Upper lobe of left lung (tissue), 6 donors: ENCODE results near the gene EBP. TPM values are rescaled to one million over a fixed set of nuclear protein-coding genes. Genes with fewer than 3 reads are reported as not detected.

Experiments
- ATAC-seq, 2 donors: fragments of 200-7000 bp; cut with Tn5 transposase; one replicate each; pipeline ENCODE4 v1.9.1; 2022; ENCODE audit warnings: mild to moderate bottlenecking in 2 of 2, moderate library complexity in 2 of 2; ENCODE audit not compliant: low FRiP score in 2 of 2
- DNase-seq, 2 donors: peaks; one replicate each; pipeline ENCODE4 v3.0.0-alpha.2; 2019 to 2020
- H3K27ac ChIP-seq, 4 donors: fragments of 200-600 bp; sonication (generic); one replicate each; pipeline ENCODE4 v1.5.1; 2016 to 2019
- H3K27me3 ChIP-seq, 4 donors: fragments of 200-600 bp; sonication (generic); one replicate each; pipeline ENCODE4 v1.5.1; 2017 to 2019
- H3K36me3 ChIP-seq, 4 donors: fragments of 200-600 bp; sonication (generic); one replicate each; pipeline ENCODE4 v1.5.1; 2016 to 2019
- H3K4me1 ChIP-seq, 4 donors: fragments of 200-600 bp; sonication (generic); one replicate each; pipeline ENCODE4 v1.5.1; 2018 to 2019
- H3K4me3 ChIP-seq, 4 donors: fragments of 200-600 bp; sonication (generic); one replicate each; pipeline ENCODE4 v1.5.1; 2017 to 2019; ENCODE audit warnings: mild to moderate bottlenecking in 2 of 4, moderate library complexity in 1 of 4
- H3K9me3 ChIP-seq, 4 donors: fragments of 200-600 bp; sonication (generic); one replicate each; pipeline ENCODE4 v1.5.1; 2018 to 2019
- CTCF ChIP-seq, 6 experiments: fragments of 450-650 bp in 4 of 6; fragments of 200-600 bp in 2 of 6; sonication (generic) in 2 of 6; IDR thresholded peaks; one replicate each; pipeline ENCODE4 v1.5.1; 2016 to 2019; ENCODE audit warnings: antibody characterized with exemption in 6 of 6
- EP300 ChIP-seq, 4 donors: sonication (generic); formaldehyde crosslinking; IDR thresholded peaks; one replicate each; pipeline ENCODE4 v1.5.1; 2017; ENCODE audit warnings: antibody characterized with exemption in 4 of 4, control low read depth in 2 of 4
- POLR2A ChIP-seq, 4 donors: fragments of 450-650 bp; IDR thresholded peaks; one replicate each; pipeline ENCODE4 v1.5.1; 2016 to 2017; ENCODE audit warnings: antibody characterized with exemption in 4 of 4, mild to moderate bottlenecking in 2 of 4
- POLR2AphosphoS5 ChIP-seq, 2 donors: sonication (generic); formaldehyde crosslinking; IDR thresholded peaks; one replicate each; pipeline ENCODE4 v1.5.1; 2017; ENCODE audit warnings: antibody characterized with exemption in 2 of 2
- WGBS, 2 donors: methylation state at CpG; one replicate each; pipeline ENCODE4 v1.1.5; 2017 to 2018; 5-methylcytosine and 5-hydroxymethylcytosine counted together
- total RNA-seq, 6 donors: library from RNA; depleted of rRNA in 4 of 6; stranded (reverse); fragments of >200 nt in 4 of 6; gene quantifications; one replicate each; pipeline versions ENCODE4 v1.1.0 to v1.2.1, GENCODE V29; 2016 to 2021
- donor health status: DM: no; HTN: no; CAD: no; lungs with moderate emphysema.
- donor health status: DM: no; HTN: yes; CAD: no; lungs with severe emphysema.

EBP gene
- total RNA-seq, 6 donors from 2014 or later: 21.0 to 101 (median 74.9) TPM

GRCh38 chrX:48509245-48509590 lies 12.4 kb upstream of the EBP start:
- peaks cover 0 to 5% (median 0%) of the 10 kb centered on the region in 4 donors for H3K9me3 ChIP-seq
- ATAC-seq (peak in 1 of 2 donors; percentile 11), DNase-seq (no peak)
- 31% methylated on average over 16 of the region's 16 CpGs; no CpG with 5 or more reads in 1 of the 2 donors for WGBS, 2 donors
- no peak for TF ChIP-seq POLR2AphosphoS5 (IDR thresholded peaks at IDR 0.05)
- TF ChIP-seq CTCF (IDR thresholded peaks at IDR 0.05): no peak
- no peak for TF ChIP-seq EP300 (IDR thresholded peaks at IDR 0.05)
- TF ChIP-seq POLR2A (IDR thresholded peaks at IDR 0.05): no peak
- peak overlapping the region; percentile 67 to 85 (median 80) for H3K27ac ChIP-seq
- H3K4me1 ChIP-seq: peaks cover 0 to 5% (median 0%) of the 10 kb centered on the region in 4 donors
- peak overlapping the region; percentile 57 to 79 (median 64) for H3K4me3 ChIP-seq
- no peaks in the 10 kb centered on the region for H3K27me3 ChIP-seq
- no peaks in the 10 kb centered on the region for H3K36me3 ChIP-seq

GRCh38 chrX:48509619-48510018 lies 12.0 kb upstream of the EBP start:
- TF ChIP-seq POLR2A (IDR thresholded peaks at IDR 0.05) (no peak), EP300 (IDR thresholded peaks at IDR 0.05) (no peak), CTCF (IDR thresholded peaks at IDR 0.05) (no peak), POLR2AphosphoS5 (IDR thresholded peaks at IDR 0.05) (no peak)
- H3K9me3 ChIP-seq: peaks cover 0 to 5% (median 0%) of the 10 kb centered on the region in 4 donors
- ATAC-seq (no peak), DNase-seq (no peak)
- no peak overlapping the region for H3K27ac ChIP-seq
- peak overlapping the region in 3 of 4 donors; percentile 60 to 79 (median 67) for H3K4me3 ChIP-seq
- WGBS, 2 donors: 76% methylated on average over 11 of the region's 11 CpGs; no CpG with 5 or more reads in 1 of the 2 donors
- no peaks in the 10 kb centered on the region for H3K27me3 ChIP-seq
- H3K4me1 ChIP-seq: peaks cover 0 to 5% (median 0%) of the 10 kb centered on the region in 4 donors
- no peaks in the 10 kb centered on the region for H3K36me3 ChIP-seq

GRCh38 chrX:48511560-48511959 lies 10.0 kb upstream of the EBP start:
- WGBS, 2 donors: 69% methylated on average over 4 of the region's 4 CpGs
- H3K36me3 ChIP-seq: peaks cover 0 to 9% (median 3%) of the 10 kb centered on the region in 4 donors
- H3K9me3 ChIP-seq: peaks cover 0 to 5% (median 0%) of the 10 kb centered on the region in 4 donors
- DNase-seq (no peak), ATAC-seq (no peak)
- no peak overlapping the region for H3K4me3 ChIP-seq
- TF ChIP-seq EP300 (IDR thresholded peaks at IDR 0.05) (no peak), POLR2A (IDR thresholded peaks at IDR 0.05) (no peak), CTCF (IDR thresholded peaks at IDR 0.05) (peak in 1 of 6 experiments; percentile 11), POLR2AphosphoS5 (IDR thresholded peaks at IDR 0.05) (no peak)
- H3K27ac ChIP-seq: no peak overlapping the region
- no peaks in the 10 kb centered on the region for H3K27me3 ChIP-seq
- peaks cover 0 to 5% (median 0%) of the 10 kb centered on the region in 4 donors for H3K4me1 ChIP-seq

GRCh38 chrX:48512371-48512935 lies 9.2 kb upstream of the EBP start:
- WGBS, 2 donors: 85 to 90% methylated on average over 9 to 17 of the region's 20 CpGs
- H3K27me3 ChIP-seq: no peaks in the 10 kb centered on the region
- H3K4me3 ChIP-seq: no peak overlapping the region
- H3K9me3 ChIP-seq: peaks cover 0 to 5% (median 0%) of the 10 kb centered on the region in 4 donors
- H3K27ac ChIP-seq: no peak overlapping the region
- H3K4me1 ChIP-seq: peaks cover 0 to 5% (median 0%) of the 10 kb centered on the region in 4 donors
- ATAC-seq (no peak), DNase-seq (no peak)
- peaks cover 0 to 9% (median 3%) of the 10 kb centered on the region in 4 donors for H3K36me3 ChIP-seq
- TF ChIP-seq POLR2A (IDR thresholded peaks at IDR 0.05): no peak
- no peak for TF ChIP-seq EP300 (IDR thresholded peaks at IDR 0.05)
- TF ChIP-seq CTCF (IDR thresholded peaks at IDR 0.05): no peak
- TF ChIP-seq POLR2AphosphoS5 (IDR thresholded peaks at IDR 0.05): no peak

- Histone ChIP-seq H3K9me3 (peaks cover 0 to 3% (median 0%) of the 10 kb centered on the region in 4 donors), H3K27ac (no peak overlapping the region), H3K4me3 (no peak overlapping the region), H3K4me1 (peaks cover 0 to 2% (median 0%) of the 10 kb centered on the region in 4 donors), H3K36me3 (peaks cover 0 to 9% (median 3%) of the 10 kb centered on the region in 4 donors), H3K27me3 (no peaks in the 10 kb centered on the region)
- ATAC-seq (no peak), DNase-seq (no peak)
- 85% methylated on average over 4 of the region's 4 CpGs; no CpG with 5 or more reads in 1 of the 2 donors for WGBS, 2 donors
- no peak for TF ChIP-seq EP300 (IDR thresholded peaks at IDR 0.05)
- TF ChIP-seq POLR2AphosphoS5 (IDR thresholded peaks at IDR 0.05): no peak
- no peak for TF ChIP-seq CTCF (IDR thresholded peaks at IDR 0.05)
- no peak for TF ChIP-seq POLR2A (IDR thresholded peaks at IDR 0.05)
Observed at GRCh38 chrX:48513670-48514069, 7.9 kb upstream of the EBP start.
